Psoas muscle (tissue), 8 donors: ENCODE measurements around the gene NPEPL1. TPM values are rescaled to one million over a fixed set of nuclear protein-coding genes. Genes with fewer than 3 reads are reported as not detected.
"Not testable (repeated sequence)": the region's sequence is repeated elsewhere in the genome, so short reads cannot be mapped to it uniquely, and the experiment has no call there.

Experiments used
- ATAC-seq, 4 donors: fragments of 200-7000 bp; cut with Tn5 transposase; one replicate each; pipeline ENCODE4 v1.9.1; 2020; ENCODE audit warnings: moderate library complexity in 3 of 4, mild to moderate bottlenecking in 2 of 4
- DNase-seq, 2 donors: peaks; one replicate each; pipeline ENCODE4 v3.0.0-alpha.2; 2020
- H3K27ac ChIP-seq: fragments of 200-600 bp; one replicate; pipeline ENCODE4 v1.8.0; 2022
- H3K27me3 ChIP-seq, 3 donors: fragments of 200-600 bp in 1 of 3; one replicate each; pipeline versions ENCODE4 v1.6.1 to v1.8.0; 2013 to 2022; ENCODE audit warnings: low read length in 2 of 3, mild to moderate bottlenecking in 2 of 3, moderate library complexity in 1 of 3; ENCODE audit not compliant: insufficient read depth in 3 of 3
- H3K36me3 ChIP-seq, 2 donors: fragments of 200-600 bp in 1 of 2; one replicate each; pipeline versions ENCODE4 v1.6.1 to v1.8.0; 2013 to 2022; ENCODE audit warnings: low read depth in 1 of 2, mild to moderate bottlenecking in 1 of 2, moderate library complexity in 1 of 2; ENCODE audit not compliant: insufficient read depth in 1 of 2
- H3K4me1 ChIP-seq: fragments of 200-600 bp; one replicate; pipeline ENCODE4 v1.8.0; 2022
- H3K4me3 ChIP-seq: fragments of 200-600 bp; one replicate; pipeline ENCODE4 v1.8.0; 2022; ENCODE audit warnings: mild to moderate bottlenecking
- H3K9me3 ChIP-seq: fragments of 200-600 bp; one replicate; pipeline ENCODE4 v1.8.0; 2022
- CTCF ChIP-seq: fragments of 200-600 bp; IDR thresholded peaks from one replicate; pipeline ENCODE4 v1.8.0; 2022; ENCODE audit warnings: antibody characterized with exemption
- WGBS, 3 donors: extraction: QIAGEN DNeasy Blood & Tissue Kit; methylation state at CpG; one replicate each; pipeline versions ENCODE4 v1.1.6 to v1.1.7; 2013; 5-methylcytosine and 5-hydroxymethylcytosine counted together
- intact Hi-C, 2 donors: fragments of 100-400 bp; cut with DNase I; formaldehyde crosslinking; loops; one replicate each; pipeline versions ENCODE4 v1.11.0 to v1.14.2; 2022
- polyA plus RNA-seq, 3 donors: library from polyadenylated mRNA; stranded (reverse); fragments of 200-250 nt; gene quantifications; one replicate each; pipeline ENCODE4 v1.2.3, GENCODE V29; 2013
- total RNA-seq, 4 donors: library from RNA; stranded (reverse); fragmentation: NEBNext Ultra II Directional in 2 of 4; extraction: Animal tissue kit (Norgen Biotek cat#: 25700) in 2 of 4; gene quantifications; one replicate each; pipeline versions ENCODE4 v1.2.1 to v1.2.4, GENCODE V29; 2021 to 2023
- donor health status: healthy with polysubstance abuse.
- donor health status: DM: no; HTN: no; CAD: no; lungs with moderate emphysema.
- donor health status: Bipolar disorder and iron deficiency.
- donor health status: healthy.
- donor health status: DM: yes; HTN: yes; CAD: no.
- donor health status: DM: no; HTN: no; CAD: no.
- donor health status: DM: no; HTN: no; CAD: no.
- donor health status: DM: yes; HTN: yes; CAD: no.

The NPEPL1 gene
- total and polyA plus RNA-seq, 7 donors: 18.4 to 52.3 (median 36.0) TPM

- no peak for TF ChIP-seq CTCF
Measured at GRCh38 chr20:58721951-58722778, 29.6 kb downstream of the NPEPL1 start.

GRCh38 chr20:58722877-58723627 is 30.5 kb downstream of the NPEPL1 start:
- DNase-seq: no peak
- intact Hi-C loops: no loop called here

More at GRCh38 chr20:58721951-58722778, 29.6 kb downstream of the NPEPL1 start:
- H3K27ac ChIP-seq: no peak overlapping the region
- H3K9me3 ChIP-seq: no peaks in the 10 kb centered on the region
- no peak overlapping the region for H3K4me3 ChIP-seq
- DNase-seq (no peak), ATAC-seq (no peak)
- WGBS, 3 donors: 52 to 60% (median 55%) methylated on average over 22 of the region's 22 CpGs
- no peaks in the 10 kb centered on the region for H3K4me1 ChIP-seq
- H3K36me3 ChIP-seq: no peaks in the 10 kb centered on the region
- intact Hi-C loops: no loop called here
- H3K27me3 ChIP-seq: peaks cover 0 to 27% (median 0%) of the 10 kb centered on the region in 3 donors

GRCh38 chr20:58723628-58723984 is 31.0 kb downstream of the NPEPL1 start:
- H3K27ac ChIP-seq: no peak overlapping the region
- H3K27me3 ChIP-seq: peaks cover 0 to 27% (median 0%) of the 10 kb centered on the region in 3 donors
- no peak for TF ChIP-seq CTCF
- intact Hi-C loops: no loop called here
- no peak overlapping the region for H3K4me3 ChIP-seq
- H3K36me3 ChIP-seq: no peaks in the 10 kb centered on the region
- H3K9me3 ChIP-seq: peaks cover 3% of the 10 kb centered on the region
- no peaks in the 10 kb centered on the region for H3K4me1 ChIP-seq
- 79 to 95% (median 86%) methylated on average over 3 of the region's 3 CpGs for WGBS, 3 donors
- DNase-seq (no peak), ATAC-seq (no peak)

More at GRCh38 chr20:58722877-58723627, 30.5 kb downstream of the NPEPL1 start:
- H3K4me1 ChIP-seq: no peaks in the 10 kb centered on the region
- peaks cover 0 to 27% (median 0%) of the 10 kb centered on the region in 3 donors for H3K27me3 ChIP-seq
- TF ChIP-seq CTCF: no peak
- no peak overlapping the region for H3K27ac ChIP-seq
- no peak overlapping the region for H3K4me3 ChIP-seq
- ATAC-seq: no peak
- H3K9me3 ChIP-seq: peaks cover 3% of the 10 kb centered on the region
- WGBS, 3 donors: 74 to 79% (median 76%) methylated on average over 9 of the region's 9 CpGs
- H3K36me3 ChIP-seq: no peaks in the 10 kb centered on the region

GRCh38 chr20:58726156-58726555 is 33.6 kb downstream of the NPEPL1 start:
- intact Hi-C loops: not testable (repeated sequence)

GRCh38 chr20:58731192-58731591 is 38.6 kb downstream of the NPEPL1 start:
- H3K4me3 ChIP-seq: no peak overlapping the region
- DNase-seq (no peak), ATAC-seq (no peak)
- H3K27me3 ChIP-seq: no peaks in the 10 kb centered on the region
- TF ChIP-seq CTCF: no peak
- intact Hi-C loops: no loop called here
- 73 to 96% (median 91%) methylated on average over 2 of the region's 2 CpGs for WGBS, 3 donors
- H3K4me1 ChIP-seq: no peaks in the 10 kb centered on the region
- peaks cover 3% of the 10 kb centered on the region for H3K9me3 ChIP-seq
- H3K36me3 ChIP-seq: no peaks in the 10 kb centered on the region
- H3K27ac ChIP-seq: no peak overlapping the region

More at GRCh38 chr20:58726156-58726555, 33.6 kb downstream of the NPEPL1 start:
- not testable (repeated sequence) for H3K9me3 ChIP-seq, H3K4me3 ChIP-seq, H3K36me3 ChIP-seq, DNase-seq, H3K4me1 ChIP-seq, ATAC-seq, H3K27ac ChIP-seq
- 75 to 80% (median 75%) methylated on average over 2 of the region's 2 CpGs for WGBS, 3 donors
- H3K27me3 ChIP-seq: peaks cover 0 to 19% (median 0%) of the 10 kb centered on the region in 3 donors
